OCI-LY7 (cell line): ENCODE data around the gene RBM28.

Source experiments
- CTCF ChIP-seq: fragments of 200-600 bp; sonication (generic); conservative IDR thresholded peaks from 2 replicates; pipeline ENCODE4 v1.5.1; 2014; ENCODE audit warnings: mild to moderate bottlenecking, antibody characterized with exemption, low read length, moderate library complexity, mixed read lengths
- EZH2phosphoT487 ChIP-seq: fragments of 200-600 bp; sonication (generic); IDR thresholded peaks from 2 replicates; pipeline ENCODE4 v1.6.1; 2018; ENCODE audit warnings: low read depth, borderline replicate concordance, mild to moderate bottlenecking, mixed run types, antibody characterized with exemption, low read length, moderate library complexity, mixed read lengths

- TF ChIP-seq CTCF (no peak), EZH2phosphoT487 (no peak)
Measured at GRCh38 chr7:128344431-128344774, 695 bp upstream of the RBM28 start.
